A673 (cell line): Measurements from ENCODE around the gene DDX39B. TPM values are rescaled to one million over a fixed set of nuclear protein-coding genes. Genes with fewer than 3 reads are reported as not detected.

Experiments
- BruUV-seq: library from RNA; stranded (reverse); fragments of 400-500 nt; replicated peaks from 2 replicates; lab custom pipeline; 2021; lab: Mats Ljungman, UMichigan
- CTCF ChIA-PET: fragments of 300-600 bp; sonication (Branson Sonifier 250); formaldehyde crosslinking; loops from one replicate; lab custom pipeline; 2022; ENCODE audit warnings: antibody characterized with exemption; lab: Charles Lee
- POLR2A ChIA-PET: fragments of 300-600 bp; sonication (Branson Sonifier 250); formaldehyde crosslinking; loops from one replicate; lab custom pipeline; 2022; ENCODE audit warnings: antibody characterized with exemption; ENCODE audit not compliant: low non-redundant PET; lab: Charles Lee
- DNase-seq: peaks from one replicate; pipeline ENCODE4 v3.0.0-alpha.2; 2015; ENCODE audit warnings: low spot score
- H3K27ac ChIP-seq: fragments of 200-600 bp; sonication (generic); 2 replicates; pipeline ENCODE4 v1.5.1; 2016; ENCODE audit warnings: mixed run types, low read depth, mild to moderate bottlenecking, mixed read lengths, antibody characterized with exemption, low read length; ENCODE audit not compliant: poor library complexity, severe bottlenecking
- H3K27me3 ChIP-seq: fragments of 200-600 bp; sonication (generic); replicated peaks from 2 replicates; pipeline ENCODE4 v1.6.1; 2017; ENCODE audit warnings: mixed run types, low read depth, mild to moderate bottlenecking, mixed read lengths, antibody characterized with exemption, low read length; ENCODE audit not compliant: insufficient read depth, poor library complexity
- H3K36me3 ChIP-seq: fragments of 200-600 bp; sonication (generic); 2 replicates; pipeline ENCODE4 v1.6.1; 2016; ENCODE audit warnings: mixed run types, mild to moderate bottlenecking, mixed read lengths, antibody characterized with exemption, low read length; ENCODE audit not compliant: insufficient read depth, poor library complexity, severe bottlenecking
- H3K4me1 ChIP-seq: fragments of 200-600 bp; sonication (generic); 2 replicates; pipeline ENCODE4 v1.6.1; 2017; ENCODE audit warnings: mixed run types, mild to moderate bottlenecking, mixed read lengths, antibody characterized with exemption, low read length; ENCODE audit not compliant: insufficient read depth, poor library complexity, severe bottlenecking
- H3K4me3 ChIP-seq: fragments of 200-600 bp; sonication (generic); 2 replicates; pipeline ENCODE4 v1.5.1; 2016; ENCODE audit warnings: low read depth, mixed run types, mild to moderate bottlenecking, mixed read lengths, low read length; ENCODE audit not compliant: poor library complexity, severe bottlenecking
- H3K9me3 ChIP-seq: fragments of 200-600 bp; sonication (generic); 2 replicates; pipeline ENCODE4 v1.6.1; 2016; ENCODE audit warnings: mixed run types, low read depth, mild to moderate bottlenecking, mixed read lengths, antibody characterized with exemption, low read length; ENCODE audit not compliant: poor library complexity, severe bottlenecking
- CTCF ChIP-seq: fragments of 300-800, 200-600 bp; sonication (generic); conservative IDR thresholded peaks from 2 replicates; pipeline ENCODE4 v1.5.1; 2017; ENCODE audit warnings: low read depth, mild to moderate bottlenecking, antibody characterized with exemption, low read length, moderate library complexity, mixed read lengths
- EZH2 ChIP-seq: fragments of 200-600 bp; sonication (generic); IDR thresholded peaks from 2 replicates; pipeline ENCODE4 v1.6.1; 2017; ENCODE audit warnings: borderline replicate concordance, low read depth, mild to moderate bottlenecking, mixed read lengths, antibody characterized with exemption, low read length; ENCODE audit not compliant: poor library complexity, severe bottlenecking
- intact Hi-C: fragments of 100-400 bp; cut with micrococcal nuclease; formaldehyde crosslinking; loops from one replicate; pipeline ENCODE4 v1.10.0; 2022; ENCODE audit not compliant: unreplicated experiment
- total RNA-seq: library from RNA; stranded (reverse); gene quantifications from 2 replicates; pipeline ENCODE4 v1.2.3, GENCODE V29; 2021

The DDX39B gene
- total RNA-seq, 1 experiment from 2014 or later = 558 TPM

- TF ChIP-seq CTCF (no peak), EZH2 (no peak)
- ChIA-PET POLR2A (no interaction called here), CTCF (no interaction called here)
- Histone ChIP-seq H3K4me3 (no peak overlapping the region), H3K9me3 (no peaks in the 10 kb centered on the region), H3K27ac (no peak overlapping the region), H3K4me1 (peaks cover 4% of the 10 kb centered on the region), H3K27me3 (no peaks in the 10 kb centered on the region), H3K36me3 (no peaks in the 10 kb centered on the region)
- DNase-seq = no peak
- intact Hi-C loops = no loop called here
- no TSS peak for BruUV-seq
Measured at GRCh38 chr6:31587791-31588777, 46.3 kb upstream of the DDX39B start.

- no TSS peak for BruUV-seq
- POLR2A ChIA-PET = no interaction called here
Measured at GRCh38 chr6:31586599-31587281, 44.9 kb upstream of the DDX39B start.

More at GRCh38 chr6:31586599-31587281, 44.9 kb upstream of the DDX39B start:
- Histone ChIP-seq H3K4me3 (no peak overlapping the region), H3K36me3 (no peaks in the 10 kb centered on the region), H3K4me1 (peaks cover 4% of the 10 kb centered on the region), H3K9me3 (no peaks in the 10 kb centered on the region), H3K27me3 (no peaks in the 10 kb centered on the region), H3K27ac (no peak overlapping the region)
- no peak for TF ChIP-seq CTCF
- TF ChIP-seq EZH2 = no peak
- intact Hi-C loops = no loop called here
- DNase-seq = no peak
- CTCF ChIA-PET = interaction anchor here (1.2 kb wide), 1 partner anchor 12 kb away, joined by 6 read pairs; no protein-coding TSS in a partner anchor
